GM18507 (cell line): Measurements from ENCODE around the gene PPP1R14B.

Source experiments
- DNase-seq: peaks from one replicate; pipeline ENCODE4 v3.0.0; 2011; ENCODE audit warnings: low read depth; ENCODE audit not compliant: insufficient read length; ENCODE audit errors: extremely low spot score
- FAIRE-seq: peaks from 2 replicates; lab custom pipeline; 2011; peaks lifted over from hg19 to GRCh38; lab: Jason Lieb, UNC

The PPP1R14B gene

GRCh38 chr11:64203421-64204079, 43.2 kb downstream of the PPP1R14B start:
- FAIRE-seq (no peak), DNase-seq (no peak)

DNA sequence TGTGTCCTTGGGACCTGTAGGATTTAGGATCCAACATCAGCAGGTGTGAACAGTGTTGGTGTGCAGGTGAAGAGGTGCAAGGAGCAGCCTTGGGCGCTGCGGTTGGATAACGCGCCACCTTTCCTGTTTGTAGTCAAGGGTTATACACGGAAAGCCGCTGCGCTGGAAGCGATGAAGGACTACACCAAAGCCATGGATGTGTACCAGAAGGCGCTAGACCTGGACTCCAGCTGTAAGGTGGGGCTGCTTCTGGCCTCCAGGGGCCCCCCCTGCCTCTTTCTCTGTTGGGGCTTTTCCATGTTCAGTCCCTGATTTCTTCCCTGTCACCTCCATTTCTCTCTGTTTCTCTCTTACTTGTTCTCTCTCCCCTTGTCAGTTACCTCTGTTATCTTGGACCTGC, 43.8 kb downstream of the PPP1R14B start:
- FAIRE-seq (no peak), DNase-seq (no peak)

GRCh38 chr11:64201543-64201942, 45.2 kb downstream of the PPP1R14B start:
- FAIRE-seq = no peak
- no peak for DNase-seq

- DNase-seq = no peak
These were observed 48.2 kb downstream of the PPP1R14B start for GRCh38 chr11:64198511-64198910.

DNA sequence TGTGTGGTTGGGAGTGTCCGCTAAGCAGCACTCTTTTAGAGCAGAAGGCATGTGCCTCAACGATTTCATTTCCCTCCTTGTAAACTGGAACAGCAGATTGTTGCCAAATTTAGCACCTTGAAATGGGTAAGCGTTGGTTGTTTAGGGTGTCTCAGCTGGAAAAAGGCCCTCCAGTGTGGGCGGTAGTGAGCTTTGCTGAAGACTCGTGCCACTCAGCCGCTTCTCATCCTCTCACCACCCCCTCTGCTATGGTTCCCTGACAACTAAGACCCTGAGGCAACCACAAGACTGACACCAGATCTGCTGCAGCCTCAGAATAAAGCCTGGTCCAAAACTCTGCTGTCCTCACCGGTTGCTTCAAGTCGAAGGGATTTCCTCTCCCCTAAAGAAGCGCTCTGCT, 50.1 kb downstream of the PPP1R14B start:
- no peak for FAIRE-seq

More at GRCh38 chr11:64198511-64198910, 48.2 kb downstream of the PPP1R14B start:
- FAIRE-seq = no peak

More for the DNA sequence above, 50.1 kb downstream of the PPP1R14B start:
- no peak for DNase-seq
